Right atrium auricular region (tissue), 2 donors: ENCODE data around the gene IGLON5. TPM values are rescaled to one million over a fixed set of nuclear protein-coding genes. Genes with fewer than 3 reads are reported as not detected.
A peak's percentile ranks its signal among the peaks of the same experiment; 100 is the strongest.

Source experiments
- DNase-seq: peaks from one replicate; pipeline ENCODE4 v3.0.0-alpha.2; 2019; ENCODE audit warnings: low spot score
- H3K27ac ChIP-seq, 2 donors: fragments of 200-600 bp; sonication (generic); 1 replicate in 1 of 2; 2 replicates in 1 of 2; pipeline ENCODE4 v1.5.1; 2016 to 2019
- H3K27me3 ChIP-seq, 2 donors: fragments of 200-600 bp; sonication (generic); one replicate each; pipeline versions ENCODE4 v1.5.1 to v1.6.0; 2017 to 2019
- H3K36me3 ChIP-seq: fragments of 200-600 bp; sonication (generic); one replicate; pipeline ENCODE4 v1.5.1; 2016
- H3K4me1 ChIP-seq, 2 donors: fragments of 200-600 bp; sonication (generic); one replicate each; pipeline versions ENCODE4 v1.5.1 to v1.6.0; 2017 to 2019
- H3K4me3 ChIP-seq, 2 donors: fragments of 200-600 bp; sonication (generic); 1 replicate in 1 of 2; 2 replicates in 1 of 2; pipeline ENCODE4 v1.5.1; 2017 to 2019; ENCODE audit warnings: mild to moderate bottlenecking in 1 of 2, moderate library complexity in 1 of 2
- H3K9me3 ChIP-seq, 2 donors: fragments of 200-600 bp; sonication (generic); one replicate each; pipeline ENCODE4 v1.5.1; 2019
- CTCF ChIP-seq, 2 donors: fragments of 200-600 bp; sonication (generic); IDR thresholded peaks; one replicate each; pipeline ENCODE4 v1.5.1; 2019; ENCODE audit warnings: antibody characterized with exemption in 2 of 2
- total RNA-seq, 2 donors: library from RNA; depleted of rRNA; stranded (reverse); fragments of >200 nt; gene quantifications; one replicate each; pipeline ENCODE4 v1.1.0, GENCODE V29; 2016

The IGLON5 gene
- total RNA-seq, 2 donors from 2014 or later = 0.31 TPM; not detected in 1

- Histone ChIP-seq H3K9me3 (no peaks in the 10 kb centered on the region), H3K4me1 (peaks cover 0 to 21% of the 10 kb centered on the region in 2 donors), H3K4me3 (no peak overlapping the region), H3K27ac (no peak overlapping the region), H3K27me3 (no peaks in the 10 kb centered on the region), H3K36me3 (no peaks in the 10 kb centered on the region)
- DNase-seq = no peak
- TF ChIP-seq CTCF (IDR thresholded peaks at IDR 0.05) = no peak
Measured at GRCh38 chr19:51337861-51338562, 26.6 kb downstream of the IGLON5 start.

- DNase-seq = peak; percentile 88
- peak; percentile 86 to 91 for TF ChIP-seq CTCF (IDR thresholded peaks at IDR 0.05)
- Histone ChIP-seq H3K36me3 (no peaks in the 10 kb centered on the region), H3K4me3 (peak overlapping the region; percentile 46 to 66), H3K4me1 (peaks cover 0 to 21% of the 10 kb centered on the region in 2 donors), H3K27me3 (no peaks in the 10 kb centered on the region), H3K27ac (peak overlapping the region; percentile 46 to 74), H3K9me3 (no peaks in the 10 kb centered on the region)
Measured at GRCh38 chr19:51338563-51339312, 27.3 kb downstream of the IGLON5 start.

- Histone ChIP-seq H3K27ac (peak overlapping the region; percentile 46 to 74), H3K4me1 (peaks cover 0 to 21% of the 10 kb centered on the region in 2 donors), H3K27me3 (no peaks in the 10 kb centered on the region), H3K9me3 (no peaks in the 10 kb centered on the region), H3K36me3 (no peaks in the 10 kb centered on the region), H3K4me3 (peak overlapping the region; percentile 46 to 66)
- no peak for TF ChIP-seq CTCF (IDR thresholded peaks at IDR 0.05)
- DNase-seq = no peak
Measured at GRCh38 chr19:51339313-51339686, 27.9 kb downstream of the IGLON5 start.

- peaks cover 0 to 21% of the 10 kb centered on the region in 2 donors for H3K4me1 ChIP-seq
Measured at GRCh38 chr19:51339687-51340656, 28.5 kb downstream of the IGLON5 start.

More at GRCh38 chr19:51339687-51340656, 28.5 kb downstream of the IGLON5 start:
- Histone ChIP-seq H3K9me3 (no peaks in the 10 kb centered on the region), H3K27ac (peak overlapping the region; percentile 74 to 75), H3K36me3 (no peaks in the 10 kb centered on the region), H3K27me3 (no peaks in the 10 kb centered on the region), H3K4me3 (peak overlapping the region; percentile 46 to 66)
- DNase-seq = peak; percentile 99
- TF ChIP-seq CTCF (IDR thresholded peaks at IDR 0.05) = peak in 1 of 2 donors; percentile 40
